Inferior parietal cortex (tissue), 1 donor: ENCODE data around the gene BAZ1B.
A peak's percentile ranks its signal among the peaks of the same experiment; 100 is the strongest.
"Not testable (repeated sequence)": the region's sequence is repeated elsewhere in the genome, so short reads cannot be mapped to it uniquely, and the experiment has no call there.

Experiments
- DNase-seq: peaks from one replicate; pipeline ENCODE4 v3.0.0-alpha.2; 2016; ENCODE audit errors: extremely low spot score

The BAZ1B gene

GRCh38 chr7:73429215-73429614, 92.9 kb downstream of the BAZ1B start:
- no peak for DNase-seq

GRCh38 chr7:73427902-73428787, 93.9 kb downstream of the BAZ1B start:
- DNase-seq: no peak

- no peak for DNase-seq
Observed at GRCh38 chr7:73426016-73426415, 96.1 kb downstream of the BAZ1B start.

GRCh38 chr7:73425356-73425983, 96.6 kb downstream of the BAZ1B start:
- no peak for DNase-seq

GRCh38 chr7:73424489-73424885, 97.6 kb downstream of the BAZ1B start:
- no peak for DNase-seq

- DNase-seq: no peak
Observed at GRCh38 chr7:73423519-73424488, 98.3 kb downstream of the BAZ1B start.

- DNase-seq: not testable (repeated sequence)
Observed at GRCh38 chr7:73420610-73421009, 101.5 kb downstream of the BAZ1B start.

- DNase-seq: not testable (repeated sequence)
Observed at GRCh38 chr7:73420016-73420415, 102.1 kb downstream of the BAZ1B start.

- no peak for DNase-seq
Observed at GRCh38 chr7:73418113-73418703, 103.9 kb downstream of the BAZ1B start.

GRCh38 chr7:73410541-73411131, 111.5 kb downstream of the BAZ1B start:
- peak; percentile 11 for DNase-seq

- not testable (repeated sequence) for DNase-seq
Observed at GRCh38 chr7:73404860-73405259, 117.2 kb downstream of the BAZ1B start.

- DNase-seq: peak; percentile 63
Observed at GRCh38 chr7:73399185-73400050, 122.7 kb downstream of the BAZ1B start.

GRCh38 chr7:73397521-73398281, 124.4 kb downstream of the BAZ1B start:
- no peak for DNase-seq

GRCh38 chr7:73395538-73396503, 126.3 kb downstream of the BAZ1B start:
- DNase-seq: no peak

- no peak for DNase-seq
Observed at GRCh38 chr7:73394422-73394821, 127.7 kb downstream of the BAZ1B start.

- DNase-seq: no peak
Observed at GRCh38 chr7:73391396-73391795, 130.7 kb downstream of the BAZ1B start.
